GM21576 (cell line): Measurements from ENCODE around the gene CABP7.
A peak's percentile ranks its signal among the peaks of the same experiment; 100 is the strongest.
"Not testable (repeated sequence)": the region's sequence is repeated elsewhere in the genome, so short reads cannot be mapped to it uniquely, and the experiment has no call there.

Source experiments
- ATAC-seq: cut with Tn5 transposase; IDR thresholded peaks from one replicate; pipeline ENCODE4 v1.9.1; 2021; ENCODE audit warnings: mild to moderate bottlenecking, moderate library complexity; ENCODE audit not compliant: unreplicated experiment

CABP7 gene

DNA sequence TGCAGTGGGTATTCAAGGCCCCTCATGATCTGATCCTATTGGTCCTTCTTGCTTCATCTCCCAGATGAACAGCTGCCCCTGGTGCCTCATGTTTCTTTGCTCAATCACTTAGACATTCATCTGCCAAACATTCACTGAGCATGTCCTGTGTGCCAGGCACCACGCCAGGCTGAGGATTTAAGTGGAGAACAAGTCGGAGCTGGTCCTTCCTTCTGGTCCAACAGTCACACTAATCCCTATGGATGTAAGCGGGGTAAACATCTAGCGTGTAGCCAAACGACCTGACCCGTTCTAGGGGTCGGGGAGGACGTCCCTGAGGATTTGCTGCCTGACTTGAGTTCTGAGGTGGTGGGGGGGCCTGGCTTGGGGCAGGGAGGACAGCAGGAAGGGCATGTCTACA lies 25.1 kb downstream of the CABP7 start:
- no peak for ATAC-seq

DNA sequence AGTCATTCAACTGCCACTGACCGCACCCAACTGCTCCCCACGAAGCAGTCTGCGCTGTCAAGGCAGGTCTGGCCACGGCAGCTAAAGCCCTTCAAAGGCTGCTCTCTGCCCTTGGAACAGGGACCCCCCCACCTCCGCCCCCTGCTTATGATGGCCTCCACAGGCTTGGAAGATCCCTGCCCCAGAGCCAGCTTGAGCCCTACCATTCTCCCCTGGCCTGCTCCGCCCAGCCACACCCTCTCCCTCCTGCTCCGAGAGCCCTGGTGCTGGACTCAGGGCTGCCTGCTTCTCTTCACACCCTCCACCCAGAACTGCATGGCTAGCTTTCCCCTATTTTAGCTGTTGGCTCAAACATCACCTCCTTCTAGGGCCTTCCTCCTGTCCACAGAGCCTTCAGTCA lies 28.0 kb downstream of the CABP7 start:
- no peak for ATAC-seq

DNA sequence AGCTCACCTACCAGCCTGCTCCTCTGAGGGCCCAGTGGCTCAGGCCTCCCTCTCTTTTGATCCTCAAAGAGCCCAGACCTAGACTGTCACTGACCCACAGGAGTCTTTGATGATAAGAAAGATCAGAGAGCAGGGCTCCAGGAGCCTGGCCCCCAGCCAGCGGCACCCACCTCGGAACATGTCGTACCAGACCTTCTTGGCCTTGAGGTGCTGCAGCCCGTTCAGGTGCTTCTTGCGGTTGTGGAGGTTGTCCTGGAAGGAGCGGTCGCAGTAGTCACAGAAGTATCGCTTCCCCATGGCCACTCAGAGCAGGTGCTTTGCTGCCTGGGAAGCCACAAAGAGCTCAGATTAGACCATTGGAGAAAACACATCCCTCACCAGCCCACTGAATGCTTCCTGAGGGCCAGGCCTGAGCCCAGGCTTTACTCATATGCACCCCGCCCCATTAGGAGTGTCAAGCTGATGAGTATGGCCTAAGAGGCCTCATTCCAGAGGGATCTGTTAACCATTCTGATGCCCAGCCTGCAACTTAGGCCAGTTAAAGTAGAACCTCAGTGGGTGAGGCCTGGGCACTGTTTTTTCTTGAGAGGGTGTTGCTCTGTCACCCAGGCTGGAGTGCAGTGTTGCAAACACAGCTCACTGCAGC lies 28.6 kb downstream of the CABP7 start:
- ATAC-seq: no peak

DNA sequence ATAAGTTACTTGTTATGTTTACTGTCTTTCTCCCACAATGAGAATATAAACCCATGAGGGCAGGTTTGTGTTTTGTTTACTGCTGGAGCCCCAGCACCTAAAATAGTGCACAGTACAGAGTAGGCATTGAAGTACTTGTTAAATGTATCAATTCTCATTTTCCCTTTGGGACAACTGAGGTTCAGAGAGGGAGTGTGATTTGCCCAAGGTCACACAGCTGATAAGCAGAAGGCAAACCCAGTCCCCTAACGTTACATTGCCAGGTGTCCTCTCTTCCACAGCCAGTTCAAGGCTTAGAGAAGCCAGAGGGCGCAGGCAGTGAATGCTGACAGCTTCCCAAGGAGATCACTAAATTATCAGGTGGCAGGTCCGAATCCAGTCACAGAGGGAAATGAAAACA lies 30.2 kb downstream of the CABP7 start:
- no peak for ATAC-seq

DNA sequence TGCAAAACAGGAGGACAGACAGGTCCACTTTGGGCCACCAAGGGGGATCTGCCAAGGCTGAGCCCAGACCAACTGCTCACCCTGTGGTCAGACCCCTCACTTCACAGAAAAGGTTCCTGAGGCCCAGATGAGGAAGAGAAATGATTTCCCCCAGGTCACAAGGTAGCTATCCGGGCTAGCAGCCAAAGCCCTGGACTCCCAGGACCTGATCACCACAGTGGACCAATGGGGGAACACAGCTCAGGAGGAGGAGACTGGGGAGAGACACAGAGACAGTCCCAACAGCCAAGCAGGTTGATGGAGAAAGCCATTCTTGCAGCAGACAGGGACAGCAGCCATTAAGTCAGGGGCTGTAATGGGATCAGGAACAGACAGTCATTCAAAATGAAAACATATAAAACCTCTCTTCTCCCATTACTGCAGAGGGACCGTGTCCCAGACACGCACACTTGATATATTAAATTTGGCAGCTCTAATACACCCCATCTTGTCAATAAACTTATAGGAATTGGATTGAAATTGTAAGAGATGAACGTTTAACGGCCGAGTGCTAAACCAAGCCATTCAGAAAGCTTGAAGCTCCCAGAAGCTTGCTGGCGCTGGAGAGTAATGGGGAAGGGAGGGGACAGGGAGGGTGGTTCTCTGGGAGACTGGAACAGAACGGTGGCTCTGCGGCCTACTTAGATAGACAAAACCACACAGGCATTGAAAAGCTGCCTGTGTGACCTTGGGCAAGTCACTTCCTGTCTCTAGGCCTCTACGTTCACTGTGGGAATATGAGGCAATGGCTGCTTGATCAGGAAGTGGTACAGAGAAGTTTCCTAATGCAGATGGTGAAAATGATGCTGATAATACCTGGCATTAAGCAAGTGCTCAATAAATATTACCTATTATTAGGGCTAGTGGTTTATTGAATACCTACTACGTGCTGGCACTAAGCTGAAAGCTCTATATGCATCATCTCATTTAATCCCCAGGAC lies 31.0 kb downstream of the CABP7 start:
- no peak for ATAC-seq

DNA sequence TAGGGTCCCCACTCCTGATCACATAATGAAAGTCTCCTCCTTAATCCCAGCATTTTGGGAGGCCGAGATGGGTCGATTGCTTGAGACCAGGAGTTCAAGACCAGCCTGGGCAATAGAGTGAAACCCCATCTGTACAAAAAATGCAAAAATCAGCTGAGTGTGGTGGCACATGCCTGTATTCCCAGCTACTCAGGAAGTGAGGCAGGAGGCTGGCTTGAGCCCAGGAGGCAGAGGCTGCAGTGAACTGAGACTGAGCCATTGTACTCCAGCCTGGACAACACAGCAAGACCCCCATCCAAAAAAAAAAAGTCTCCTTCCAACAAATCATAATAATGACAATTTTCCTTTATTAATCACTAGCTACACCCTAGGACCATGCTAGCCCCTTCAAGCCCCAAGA lies 31.9 kb downstream of the CABP7 start:
- ATAC-seq: no peak

DNA sequence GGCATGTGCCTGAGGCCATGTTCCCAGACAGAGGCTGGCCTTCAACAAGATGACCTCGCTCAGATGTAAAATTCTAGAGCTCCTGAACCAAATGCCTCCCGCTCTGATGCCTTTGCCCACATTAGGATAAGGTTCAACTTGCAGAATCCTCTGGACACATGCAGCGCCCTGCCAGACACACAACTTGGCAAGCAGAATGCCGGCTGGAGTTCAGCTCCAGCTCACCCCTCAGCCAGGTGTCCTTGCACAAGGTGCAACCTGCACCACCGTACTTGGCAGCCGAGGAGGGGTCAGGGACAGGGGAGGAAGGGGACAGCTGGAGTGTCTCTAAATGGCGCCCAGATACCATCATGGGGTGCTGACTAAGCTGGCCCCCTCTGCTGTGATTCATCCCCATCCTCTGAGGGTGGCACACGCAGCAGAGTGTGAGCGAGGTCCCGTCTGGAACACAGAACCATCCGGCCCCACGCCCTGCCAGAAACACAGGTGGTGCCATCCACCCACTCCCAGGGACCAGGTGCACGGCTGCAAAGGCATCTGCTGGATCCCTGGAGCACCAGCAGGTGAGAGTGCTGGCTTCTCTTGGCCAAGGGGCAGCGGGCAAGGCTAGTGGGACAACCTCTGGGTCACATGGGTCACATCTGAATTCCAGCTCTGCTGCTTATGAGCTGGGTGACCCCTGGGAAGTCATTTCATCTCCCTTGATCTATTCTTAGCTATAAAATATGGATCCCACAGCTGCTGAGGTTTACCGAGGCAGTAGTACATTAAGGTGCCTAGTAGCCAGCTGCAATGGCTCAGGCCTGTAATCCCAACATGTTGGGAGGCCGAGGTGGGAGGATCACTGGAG lies 34.2 kb downstream of the CABP7 start:
- no peak for ATAC-seq

DNA sequence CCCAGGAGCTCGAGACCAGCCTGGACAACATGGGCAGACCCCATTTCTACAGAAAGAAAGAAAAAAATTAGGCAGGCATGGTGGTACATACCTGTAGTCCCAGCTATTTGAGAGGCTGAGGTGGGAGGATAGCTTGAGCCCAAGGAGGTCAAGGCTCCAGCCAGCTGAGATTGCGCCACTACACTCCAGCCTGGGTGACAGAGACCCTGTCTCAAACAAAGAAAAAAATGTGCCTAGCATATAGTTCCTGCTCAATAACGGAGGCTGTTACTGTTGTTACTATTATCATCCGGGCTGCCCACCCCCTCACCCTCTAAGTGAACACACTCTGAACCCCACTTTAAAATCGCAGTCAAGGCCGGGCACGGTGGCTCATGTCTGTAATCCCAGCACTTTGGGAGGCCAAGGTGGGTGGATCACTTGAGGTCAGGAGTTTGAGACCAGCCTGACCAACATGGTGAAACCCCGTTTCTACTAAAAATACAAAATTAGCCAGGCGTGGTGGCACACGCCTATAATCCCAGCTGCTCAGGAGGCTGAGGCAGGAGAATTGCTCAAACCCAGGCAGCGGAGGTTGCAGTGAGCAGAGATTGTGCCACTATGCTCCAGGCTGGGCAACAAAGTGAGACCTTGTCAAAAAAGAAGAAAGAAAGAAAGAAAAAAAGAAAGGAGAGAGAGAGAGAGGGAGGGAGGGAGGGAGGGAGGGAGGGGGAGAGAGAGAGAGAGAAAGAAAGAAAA lies 35.0 kb downstream of the CABP7 start:
- not testable (repeated sequence) for ATAC-seq

DNA sequence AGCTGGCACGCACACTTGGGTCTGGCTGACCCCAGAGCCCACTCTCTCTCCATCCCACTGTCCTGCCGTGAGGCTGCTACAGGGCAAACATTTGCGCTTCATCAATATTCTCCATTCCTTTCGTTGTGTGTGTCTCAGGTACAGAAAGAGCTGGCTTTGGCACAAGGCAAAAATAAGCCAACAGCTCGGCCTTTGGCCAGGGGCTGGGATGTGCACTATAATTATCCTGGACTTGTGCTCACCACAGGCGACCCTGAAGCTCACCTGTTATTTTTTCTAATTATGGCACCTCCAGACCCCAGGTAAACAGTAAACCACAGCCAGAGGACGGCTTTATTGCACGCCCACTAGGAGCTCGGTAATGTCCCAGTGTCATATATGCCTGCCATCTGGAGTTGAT lies 36.1 kb downstream of the CABP7 start:
- no peak for ATAC-seq

DNA sequence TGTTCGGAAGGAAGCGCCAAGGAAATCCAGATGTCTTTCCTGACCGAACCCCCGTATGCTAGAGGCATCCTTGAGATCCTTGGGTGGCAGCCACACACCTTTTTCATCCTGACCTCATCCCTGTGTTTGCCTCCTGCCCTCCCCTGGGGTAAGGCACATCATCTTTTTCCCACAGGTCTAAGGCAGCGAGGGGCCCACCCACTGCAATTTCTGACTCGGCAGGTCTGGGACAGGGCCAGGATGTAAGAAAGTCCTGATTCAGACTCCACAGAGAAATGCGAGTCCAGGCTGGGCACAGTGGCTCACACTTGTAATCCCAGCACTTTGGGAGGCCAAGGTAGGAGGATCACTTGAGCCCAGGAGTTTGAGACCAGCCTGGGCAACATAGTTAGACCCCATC lies 36.5 kb downstream of the CABP7 start:
- ATAC-seq: no peak

DNA sequence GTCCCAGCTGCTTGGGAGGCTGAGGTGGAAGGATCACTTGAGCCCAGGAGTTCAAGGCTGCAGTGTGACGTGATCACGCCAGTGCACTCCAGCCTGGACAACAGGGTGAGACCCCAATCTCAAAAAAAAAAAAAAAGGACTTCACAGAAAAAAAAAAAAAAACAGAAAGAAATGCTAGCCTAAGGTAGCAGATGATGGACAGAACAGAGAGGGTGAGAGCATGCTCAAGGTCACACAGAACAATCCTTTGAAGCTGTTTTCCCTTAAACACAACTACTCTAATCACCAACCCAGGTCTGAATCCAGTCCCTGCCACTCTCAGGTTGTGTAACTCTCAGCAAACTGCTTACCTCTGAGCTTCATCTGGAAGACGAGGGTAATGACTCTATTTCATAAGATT lies 37.3 kb downstream of the CABP7 start:
- ATAC-seq: no peak

DNA sequence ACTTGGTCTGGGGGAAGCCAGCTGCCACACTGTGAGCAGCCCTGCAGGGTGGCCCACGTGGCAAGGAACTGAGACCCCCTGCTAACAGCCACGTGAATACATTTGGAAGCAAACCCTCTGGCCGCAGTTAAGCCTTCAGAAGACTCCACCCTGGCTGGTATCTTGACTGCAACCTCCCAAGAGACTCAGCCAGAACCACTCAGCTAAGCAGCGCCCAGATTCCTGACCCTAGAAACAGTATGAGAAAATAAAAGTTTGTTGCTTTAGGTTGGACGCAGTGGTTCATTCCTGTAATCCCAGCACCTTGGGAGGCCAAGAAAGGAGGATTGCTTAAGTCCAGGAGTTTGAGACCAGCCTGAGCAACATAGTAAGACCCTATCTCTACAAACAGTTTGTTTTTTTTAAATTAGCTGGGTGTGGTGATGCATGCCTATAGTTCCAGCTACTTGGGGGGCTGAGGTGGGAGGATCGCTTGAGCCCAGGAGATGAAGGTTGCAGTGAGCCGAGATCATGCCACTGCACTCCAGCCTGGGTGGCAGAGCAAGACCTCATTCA lies 38.3 kb downstream of the CABP7 start:
- ATAC-seq: no peak

DNA sequence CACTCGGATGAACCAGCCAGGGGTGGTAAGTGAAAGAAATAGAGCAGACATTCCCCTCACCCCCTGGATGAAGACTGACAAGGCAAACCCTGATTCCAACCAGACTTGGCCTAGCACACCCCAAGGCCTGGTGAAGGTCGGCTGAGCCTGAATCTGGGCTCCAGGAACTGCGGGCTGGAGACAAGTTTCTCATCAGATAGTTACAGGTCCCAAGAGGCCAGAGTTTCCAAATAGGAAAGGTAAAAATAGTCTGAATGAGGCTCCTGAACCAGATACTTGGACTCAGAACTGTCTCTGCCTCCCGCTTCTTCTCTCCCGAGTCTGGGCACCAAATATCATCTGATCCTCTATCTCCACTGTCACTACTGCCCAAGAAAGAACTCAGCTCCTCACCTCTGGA lies 39.2 kb downstream of the CABP7 start:
- no peak for ATAC-seq

DNA sequence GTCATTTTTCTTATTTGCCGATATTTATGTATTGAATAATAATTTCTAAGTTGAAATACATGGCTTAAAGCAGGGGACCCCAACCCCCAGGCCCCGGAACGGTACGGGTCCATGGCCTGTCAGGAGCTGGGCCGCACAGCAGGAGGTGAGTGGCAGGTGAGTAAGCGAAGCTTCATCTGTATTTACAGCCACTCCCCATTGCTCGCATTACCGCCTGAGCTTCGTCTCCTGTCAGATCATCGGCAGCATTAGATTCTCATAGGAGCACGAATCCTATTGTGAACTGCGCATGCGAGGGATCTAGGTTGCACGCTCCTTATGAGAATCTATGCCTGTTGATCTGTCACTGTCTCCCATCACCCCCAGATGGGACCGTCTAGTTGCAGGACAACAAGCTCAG lies 42.5 kb downstream of the CABP7 start:
- no peak for ATAC-seq

DNA sequence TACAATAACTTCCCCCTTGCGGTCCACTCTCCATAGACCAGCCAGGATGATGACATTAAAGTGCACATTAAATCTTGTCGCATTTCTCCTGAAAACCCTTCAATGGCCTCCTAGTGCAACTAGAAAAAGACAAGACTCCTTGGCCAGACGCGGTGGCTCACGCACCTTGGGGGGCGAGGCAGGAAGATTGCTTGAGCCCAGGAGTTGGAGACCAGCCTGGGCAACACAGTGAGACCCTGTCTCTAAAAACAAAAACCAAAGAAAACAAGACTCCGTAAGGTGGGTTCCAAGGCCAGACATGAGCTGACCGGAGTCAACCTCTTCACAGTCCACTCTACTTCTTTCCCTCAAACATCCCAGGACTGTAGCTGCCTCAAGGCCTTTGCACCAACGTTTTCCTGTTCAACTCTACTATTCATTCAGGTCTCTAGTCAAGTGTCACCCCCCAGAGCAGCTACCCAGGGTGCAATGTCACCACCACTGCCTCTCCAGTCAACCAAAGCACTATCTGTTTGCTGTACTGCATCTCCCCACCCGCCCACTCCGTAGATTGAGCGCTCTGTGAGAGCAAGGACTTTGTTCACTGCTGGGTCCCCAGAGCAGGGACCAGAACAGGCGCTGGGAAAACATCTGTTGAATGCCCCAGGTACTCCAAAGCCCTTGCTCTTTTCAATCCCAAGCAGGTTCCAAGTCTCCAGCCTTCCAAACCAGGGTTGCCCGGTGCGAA lies 46.3 kb downstream of the CABP7 start:
- peak; percentile 9 for ATAC-seq

DNA sequence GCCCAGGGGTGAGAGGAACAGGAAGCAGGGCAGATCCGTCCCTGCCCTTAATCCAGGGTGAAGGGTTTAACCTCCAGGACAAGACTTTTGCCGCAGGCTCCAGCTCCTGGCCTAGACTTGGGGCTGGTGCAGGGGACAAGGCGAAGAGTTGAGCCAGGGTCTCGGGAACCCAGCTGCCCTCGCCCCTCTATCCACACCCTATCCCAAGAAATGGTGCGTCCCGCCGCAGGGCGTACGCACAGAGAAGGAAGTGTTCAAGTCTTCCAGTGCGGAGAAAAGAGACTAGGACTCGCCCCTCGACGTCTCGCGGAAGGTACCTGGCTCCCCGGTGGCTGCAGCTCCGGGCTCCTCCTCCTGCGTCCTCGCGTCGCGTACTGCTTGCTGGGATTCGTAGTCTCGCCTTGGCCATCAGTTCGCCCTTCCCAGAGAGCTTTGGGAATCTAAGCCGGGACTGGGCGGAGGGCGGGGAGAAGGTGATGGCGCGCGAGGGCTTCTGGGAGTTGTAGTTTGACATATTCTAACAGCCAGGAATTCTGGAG lies 46.9 kb downstream of the CABP7 start, which contains the start of gene ZMAT5:
Gene ZMAT5, minus strand, starts transcription at position 376 of the 539 bp plus-strand sequence. CDS start 18,463 bp downstream, outside the sequence.
- ATAC-seq: peak; percentile 86

DNA sequence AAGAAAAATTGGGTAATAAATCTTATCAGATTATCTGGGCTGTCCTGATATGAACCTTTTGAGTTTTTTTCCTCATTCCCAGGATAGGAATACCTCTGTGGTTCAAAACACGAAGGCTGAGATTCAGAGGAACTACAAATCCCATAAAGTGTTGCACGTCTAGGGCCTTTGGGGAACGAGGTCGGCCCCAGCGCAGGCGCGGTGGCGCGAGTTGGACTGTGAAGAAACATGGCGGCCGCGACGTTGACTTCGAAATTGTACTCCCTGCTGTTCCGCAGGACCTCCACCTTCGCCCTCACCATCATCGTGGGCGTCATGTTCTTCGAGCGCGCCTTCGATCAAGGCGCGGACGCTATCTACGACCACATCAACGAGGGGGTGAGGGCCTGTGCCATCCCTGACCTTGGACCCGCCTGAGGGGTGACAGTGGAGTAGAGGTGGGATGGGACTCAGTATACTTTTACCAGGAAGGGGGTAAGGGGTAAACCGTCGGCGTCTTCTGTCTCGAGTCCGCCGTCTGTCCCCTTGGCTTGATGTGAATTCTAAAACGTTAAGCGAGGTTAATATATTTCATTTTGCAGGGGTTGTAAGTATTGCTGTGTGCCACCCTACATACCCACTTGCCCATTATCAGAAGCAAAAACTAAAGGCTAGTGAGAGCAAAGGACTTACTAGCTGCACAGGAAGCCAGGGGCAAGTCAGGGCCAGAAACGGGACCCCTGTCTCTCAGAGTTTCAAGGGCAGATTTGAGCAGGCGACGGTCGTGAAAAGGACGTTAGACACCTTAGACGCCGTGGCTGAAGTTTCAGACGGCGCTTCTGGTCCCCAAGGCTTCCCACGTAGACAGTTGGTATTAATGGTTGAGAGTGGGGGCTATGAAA lies 47.6 kb downstream of the CABP7 start, which contains the start of gene UQCR10:
Gene UQCR10, plus strand, starts transcription at position 199 of the 881 bp plus-strand sequence. Its CDS starts 30 bp downstream, at position 229.
- peak; percentile 58 for ATAC-seq

DNA sequence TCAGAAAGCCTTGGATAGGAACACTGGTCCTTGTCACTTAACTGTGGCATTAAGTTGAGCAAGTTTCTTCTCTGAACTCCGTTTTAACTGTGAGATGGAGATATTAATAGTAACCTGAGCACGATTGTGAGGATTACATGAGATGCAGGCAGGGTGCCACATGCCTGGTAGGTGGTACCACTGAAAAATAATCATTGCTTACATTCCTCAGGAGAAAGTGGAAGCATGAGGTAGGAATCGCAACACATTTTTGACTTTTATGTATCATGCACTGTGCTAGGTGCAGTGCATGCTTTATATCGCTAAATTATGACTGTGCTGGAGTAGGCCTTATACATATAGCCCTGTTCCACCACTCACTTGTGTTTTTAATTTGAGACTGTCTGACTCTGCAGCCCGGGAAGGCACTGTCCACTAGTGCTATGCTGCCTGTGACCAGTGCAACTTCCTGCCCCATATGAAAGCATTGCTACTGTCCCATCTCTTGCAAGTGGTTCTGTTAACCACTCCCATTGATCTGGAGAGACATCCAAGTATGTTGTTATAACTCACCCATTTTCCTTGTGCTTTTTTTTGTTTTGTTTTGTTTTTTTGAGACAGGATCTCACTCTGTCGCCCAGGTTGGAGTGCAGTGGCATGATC lies 48.4 kb downstream of the CABP7 start:
- ATAC-seq: no peak
